Body of pancreas (tissue), 4 donors: ENCODE measurements around the gene RAPGEF1.

Source experiments
- CTCF ChIP-seq, 7 experiments: fragments of 450-650 bp in 4 of 7; fragments of 200-600 bp in 3 of 7; sonication (generic) in 3 of 7; IDR thresholded peaks; one replicate each; pipeline ENCODE4 v1.5.1; 2016 to 2019; ENCODE audit warnings: antibody characterized with exemption in 7 of 7
- POLR2A ChIP-seq, 3 donors: fragments of 450-650 bp; IDR thresholded peaks; one replicate each; pipeline ENCODE4 v1.6.1; 2016; ENCODE audit warnings: antibody characterized with exemption in 3 of 3, mild to moderate bottlenecking in 2 of 3

GRCh38 chr9:131625508-131625787, 114.4 kb downstream of the RAPGEF1 start:
- TF ChIP-seq POLR2A (IDR thresholded peaks at IDR 0.05) (no peak), CTCF (IDR thresholded peaks at IDR 0.05) (no peak)
